Right renal cortex interstitium (tissue), 3 donors: ENCODE results near the gene BICDL2. TPM values are rescaled to one million over a fixed set of nuclear protein-coding genes. Genes with fewer than 3 reads are reported as not detected.
A peak's percentile ranks its signal among the peaks of the same experiment; 100 is the strongest.
"Not testable (repeated sequence)": the region's sequence is repeated elsewhere in the genome, so short reads cannot be mapped to it uniquely, and the experiment has no call there.

ENCODE experiments used
- DNase-seq, 3 donors: peaks; one replicate each; pipeline ENCODE4 v3.0.0-alpha.2; 2013; ENCODE audit warnings: low read depth in 3 of 3, low spot score in 2 of 3
- polyA plus RNA-seq, 3 donors: library from polyadenylated mRNA; unstranded; fragments of 120-200 nt; gene quantifications; one replicate each; pipeline ENCODE4 v1.2.1, GENCODE V29; 2013; ENCODE audit not compliant: insufficient read length in 3 of 3

The BICDL2 gene
- polyA plus RNA-seq, 3 donors: 1.1 to 2.2 (median 1.5) TPM

DNA sequence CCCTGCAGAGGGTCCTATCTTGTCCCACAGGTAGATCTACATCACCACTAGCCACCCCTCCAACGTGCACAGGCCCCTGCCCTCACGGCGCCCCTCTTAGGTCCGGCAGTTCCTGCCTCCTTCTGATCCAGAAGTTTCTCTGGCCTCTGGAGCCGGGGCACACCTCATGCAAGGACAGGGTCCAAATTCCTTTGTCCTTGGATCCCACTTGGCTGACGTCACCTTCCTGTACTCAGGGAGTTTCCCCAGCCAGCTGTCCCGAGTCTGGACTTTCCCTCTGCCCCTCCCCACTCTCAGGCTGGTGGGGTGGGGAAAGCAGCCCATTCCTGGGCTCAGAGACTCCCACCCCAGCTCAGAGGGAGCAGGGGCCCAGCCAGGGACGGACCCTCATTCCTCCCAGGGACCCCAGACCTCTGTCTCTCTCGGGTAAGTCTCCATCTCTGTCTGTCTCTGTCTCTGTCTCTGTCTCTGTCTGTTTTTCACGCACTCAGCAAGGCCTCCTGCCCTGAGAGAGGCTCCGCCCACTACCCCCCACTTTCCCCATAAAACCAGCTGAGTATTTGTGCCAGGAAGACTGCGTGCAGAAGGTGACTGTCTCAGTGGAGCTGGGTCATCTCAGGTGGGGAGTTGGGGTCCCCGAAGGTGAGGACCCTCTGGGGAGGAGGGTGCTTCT is 28.5 kb upstream of the BICDL2 start, which contains the start of gene IL32:
TSS of gene IL32 (plus strand) at position 572 of the 673 bp plus-strand sequence. CDS start 172 bp downstream, outside the sequence.
- no peak for DNase-seq

DNA sequence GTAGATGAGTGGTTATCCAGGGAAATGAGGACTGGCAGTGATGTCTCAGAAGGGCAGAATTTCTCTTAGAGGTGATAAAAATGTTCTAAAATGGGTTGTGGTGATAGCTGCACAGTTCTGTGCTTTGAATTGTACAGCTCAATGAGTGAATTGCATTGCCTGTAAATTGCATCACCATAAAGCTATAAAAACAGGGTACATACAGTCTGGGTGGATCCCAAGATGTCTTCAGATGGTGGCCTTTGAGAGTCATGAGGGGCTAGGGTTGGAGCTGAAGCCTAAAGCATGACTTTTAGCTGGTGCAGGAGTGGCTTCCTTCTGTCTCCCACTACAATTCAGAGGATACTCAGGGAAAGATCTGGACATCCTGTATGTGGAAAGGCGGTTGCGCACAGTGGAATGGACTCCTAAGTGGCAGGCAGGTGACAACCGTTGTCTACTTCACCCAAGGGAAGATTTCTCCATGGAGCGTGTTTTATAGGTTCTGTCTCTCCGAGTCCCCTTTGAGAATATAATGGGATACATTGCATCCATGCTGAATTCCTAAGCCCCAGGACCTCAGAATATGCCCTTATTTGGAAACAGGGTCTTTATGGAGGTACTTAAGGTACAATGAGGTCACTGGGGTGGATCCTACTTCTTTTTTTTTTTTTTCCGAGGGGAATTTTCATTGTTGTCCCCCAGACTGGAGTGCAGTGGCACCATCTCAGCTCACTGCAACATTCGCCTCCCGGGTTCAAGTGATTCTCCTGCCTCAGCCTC is 27.1 kb upstream of the BICDL2 start:
- no peak for DNase-seq

DNA sequence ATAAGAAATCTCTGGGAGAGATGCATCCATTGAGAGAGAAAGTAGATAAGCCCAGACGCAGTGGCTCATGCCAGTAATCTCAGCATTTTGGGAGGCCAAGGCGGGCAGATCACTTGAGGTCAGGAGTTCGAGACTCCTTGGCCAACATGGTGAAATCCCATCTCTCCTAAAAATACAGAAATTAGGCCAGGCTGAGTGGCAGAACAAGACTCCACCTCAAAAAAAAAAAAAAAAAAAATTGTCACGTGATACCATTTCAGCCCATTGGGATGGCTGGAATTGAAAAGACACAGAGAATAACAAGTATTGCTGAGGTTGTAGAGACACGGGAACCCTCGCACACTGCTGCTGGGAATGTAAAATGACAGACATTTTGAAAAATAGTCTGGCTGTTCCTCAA is 25.8 kb upstream of the BICDL2 start:
- DNase-seq: no peak

DNA sequence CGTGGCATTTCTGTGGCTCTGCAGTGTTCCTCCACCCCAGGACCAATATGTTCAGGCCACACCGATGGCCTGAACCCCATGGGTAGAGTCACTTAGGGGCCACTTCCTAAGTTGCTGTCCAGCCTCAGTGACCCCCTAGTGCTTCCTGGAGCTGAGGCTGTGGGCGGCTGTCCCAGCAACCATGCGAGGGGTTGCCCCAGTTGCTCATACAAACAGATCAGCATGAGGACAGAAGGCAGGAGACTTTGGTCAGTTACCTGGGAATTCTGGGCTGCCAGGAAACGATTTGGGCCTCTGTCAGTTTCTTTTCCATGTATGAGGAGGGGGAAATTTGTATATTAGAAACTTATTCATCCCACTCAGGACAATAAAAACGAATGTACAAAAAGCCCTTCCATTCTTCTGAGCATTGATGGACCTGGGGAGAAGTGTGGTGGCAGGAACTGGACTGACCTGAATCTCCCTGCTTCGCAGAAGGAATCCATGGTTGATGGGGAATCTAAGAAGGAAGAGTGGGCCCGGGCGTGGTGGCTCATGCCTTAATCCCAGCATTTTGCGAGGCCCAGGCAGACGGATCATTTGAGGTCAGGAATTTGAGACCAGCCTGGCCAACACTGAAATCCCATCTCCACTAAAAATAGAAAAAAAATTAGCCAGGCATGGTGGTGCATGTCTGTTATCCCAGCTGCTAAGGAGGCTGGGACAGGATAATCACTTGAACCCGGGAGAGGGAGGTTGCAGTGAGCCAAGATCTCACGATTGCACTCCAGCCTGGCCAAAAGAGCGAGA is 23.8 kb upstream of the BICDL2 start:
- no peak for DNase-seq

DNA sequence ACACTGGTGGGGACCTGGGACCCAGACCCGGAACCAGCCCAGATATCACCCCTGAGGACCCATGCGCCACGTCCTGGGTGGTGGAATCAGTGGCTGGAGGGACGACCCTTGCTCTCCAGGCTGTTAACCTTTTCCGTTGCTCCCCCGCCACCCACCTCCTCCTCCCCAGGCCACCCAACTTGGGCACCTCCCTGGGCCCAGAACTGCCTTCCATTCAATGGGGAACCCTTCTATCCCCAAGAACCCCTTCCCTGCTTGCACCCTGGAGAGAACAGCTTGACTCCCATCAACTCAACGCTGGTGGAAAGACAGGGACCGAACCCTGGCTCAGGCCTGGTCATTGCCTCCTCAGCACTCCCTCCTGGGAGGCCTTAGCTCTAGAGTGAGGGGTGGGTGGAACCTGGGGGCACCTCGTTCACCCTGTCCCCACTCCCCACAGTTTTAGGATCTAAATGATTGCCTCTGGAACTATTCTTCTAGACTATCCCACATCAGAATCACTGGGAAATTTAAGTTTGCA is 23.0 kb upstream of the BICDL2 start:
- DNase-seq: no peak

DNA sequence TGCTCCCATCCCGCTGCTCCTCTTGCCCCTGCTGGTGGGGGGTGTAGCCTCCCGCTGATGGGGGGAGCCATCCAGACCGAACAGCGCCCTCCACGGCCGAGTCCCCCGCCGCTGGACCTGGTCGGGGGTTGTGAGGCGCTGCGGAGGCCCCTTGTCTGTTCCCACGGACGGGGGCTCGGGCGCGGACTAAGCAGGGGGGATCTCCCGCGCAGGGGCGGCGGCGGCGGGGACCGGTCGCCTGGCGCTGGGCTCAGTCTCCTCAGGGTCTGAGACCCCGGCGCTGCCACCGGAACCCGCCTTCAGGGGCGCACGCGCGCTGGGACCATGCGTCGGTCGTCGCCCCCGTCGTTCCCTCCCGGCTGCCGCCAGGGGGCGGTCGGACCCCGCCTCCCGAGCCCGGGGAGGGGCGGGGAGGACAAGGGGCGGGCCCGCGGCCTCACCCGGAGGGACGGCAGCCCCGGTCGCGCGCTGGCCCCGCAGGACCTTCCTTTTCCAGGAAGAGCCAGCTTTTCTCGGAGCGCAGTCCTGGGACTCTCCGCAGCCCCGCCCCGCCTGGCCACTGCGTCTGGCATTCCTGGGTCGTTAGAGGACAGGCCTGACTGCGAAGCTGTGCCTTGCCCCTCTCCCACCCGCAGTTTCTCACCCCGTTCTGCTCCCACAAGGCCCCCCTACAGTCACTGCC is 22.4 kb upstream of the BICDL2 start:
- peak; percentile 61 to 79 (median 78) for DNase-seq

DNA sequence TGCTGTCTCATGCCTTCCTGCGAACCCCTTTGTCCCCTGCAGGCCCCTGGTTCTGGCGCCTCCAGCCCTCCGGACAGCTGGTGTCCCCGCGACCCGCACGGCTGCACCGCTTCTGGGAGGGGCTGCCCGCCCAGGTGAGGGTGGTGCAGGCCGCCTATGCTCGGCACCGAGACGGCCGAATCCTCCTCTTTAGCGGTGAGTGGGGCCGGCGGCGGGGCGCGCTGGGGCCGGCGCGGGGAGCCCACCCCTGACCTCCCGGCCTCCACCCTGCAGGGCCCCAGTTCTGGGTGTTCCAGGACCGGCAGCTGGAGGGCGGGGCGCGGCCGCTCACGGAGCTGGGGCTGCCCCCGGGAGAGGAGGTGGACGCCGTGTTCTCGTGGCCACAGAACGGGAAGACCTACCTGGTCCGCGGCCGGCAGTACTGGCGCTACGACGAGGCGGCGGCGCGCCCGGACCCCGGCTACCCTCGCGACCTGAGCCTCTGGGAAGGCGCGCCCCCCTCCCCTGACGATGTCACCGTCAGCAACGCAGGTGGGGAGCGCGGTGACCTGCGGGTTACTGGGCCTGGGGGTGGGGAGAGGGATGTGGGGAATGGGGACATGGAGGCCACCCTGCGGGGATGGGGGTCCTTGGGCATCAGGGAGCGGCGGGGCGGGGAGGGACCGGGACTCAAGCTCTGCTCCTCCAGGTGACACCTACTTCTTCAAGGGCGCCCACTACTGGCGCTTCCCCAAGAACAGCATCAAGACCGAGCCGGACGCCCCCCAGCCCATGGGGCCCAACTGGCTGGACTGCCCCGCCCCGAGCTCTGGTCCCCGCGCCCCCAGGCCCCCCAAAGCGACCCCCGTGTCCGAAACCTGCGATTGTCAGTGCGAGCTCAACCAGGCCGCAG is 21.6 kb upstream of the BICDL2 start:
- peak in 1 of 3 donors; percentile 24 for DNase-seq

DNA sequence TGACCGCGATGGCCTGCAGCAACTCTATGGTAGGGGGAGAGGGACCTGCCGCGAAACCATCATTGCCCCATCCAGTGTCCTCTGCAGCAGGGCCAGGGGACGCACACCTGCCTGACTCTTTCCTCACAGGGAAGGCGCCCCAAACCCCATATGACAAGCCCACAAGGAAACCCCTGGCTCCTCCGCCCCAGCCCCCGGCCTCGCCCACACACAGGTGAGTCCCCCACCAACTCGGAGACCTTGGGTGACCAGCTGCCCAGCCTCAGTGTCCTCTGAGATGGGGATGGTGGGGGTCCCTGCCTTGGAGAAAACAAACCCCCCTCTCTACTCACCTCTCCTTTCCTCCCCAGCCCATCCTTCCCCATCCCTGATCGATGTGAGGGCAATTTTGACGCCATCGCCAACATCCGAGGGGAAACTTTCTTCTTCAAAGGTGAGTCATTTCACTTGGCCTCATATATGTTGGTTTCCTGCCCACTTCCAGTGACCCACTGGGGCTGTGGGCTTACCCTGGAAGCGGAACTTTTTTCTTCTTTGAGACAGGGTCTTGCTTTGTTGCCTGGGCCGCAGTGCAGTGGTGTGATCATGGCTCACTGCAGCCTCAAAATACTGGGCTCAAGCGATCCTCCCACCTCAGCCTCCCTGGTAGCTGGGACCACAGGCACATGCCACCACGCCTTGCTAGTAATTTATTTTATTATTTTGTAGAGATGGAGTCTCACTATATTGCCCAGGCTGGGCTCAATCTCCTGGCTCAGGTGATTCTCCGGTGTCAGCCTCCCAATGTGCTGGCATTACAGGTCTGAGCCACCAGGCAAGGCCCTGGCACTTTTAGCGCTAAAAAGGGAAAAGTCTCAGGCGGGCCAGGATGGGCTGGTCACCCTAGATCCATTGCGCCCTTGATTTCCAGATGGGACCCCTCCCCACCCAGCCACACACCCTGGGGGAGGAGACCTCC is 20.7 kb upstream of the BICDL2 start:
- DNase-seq: no peak

DNA sequence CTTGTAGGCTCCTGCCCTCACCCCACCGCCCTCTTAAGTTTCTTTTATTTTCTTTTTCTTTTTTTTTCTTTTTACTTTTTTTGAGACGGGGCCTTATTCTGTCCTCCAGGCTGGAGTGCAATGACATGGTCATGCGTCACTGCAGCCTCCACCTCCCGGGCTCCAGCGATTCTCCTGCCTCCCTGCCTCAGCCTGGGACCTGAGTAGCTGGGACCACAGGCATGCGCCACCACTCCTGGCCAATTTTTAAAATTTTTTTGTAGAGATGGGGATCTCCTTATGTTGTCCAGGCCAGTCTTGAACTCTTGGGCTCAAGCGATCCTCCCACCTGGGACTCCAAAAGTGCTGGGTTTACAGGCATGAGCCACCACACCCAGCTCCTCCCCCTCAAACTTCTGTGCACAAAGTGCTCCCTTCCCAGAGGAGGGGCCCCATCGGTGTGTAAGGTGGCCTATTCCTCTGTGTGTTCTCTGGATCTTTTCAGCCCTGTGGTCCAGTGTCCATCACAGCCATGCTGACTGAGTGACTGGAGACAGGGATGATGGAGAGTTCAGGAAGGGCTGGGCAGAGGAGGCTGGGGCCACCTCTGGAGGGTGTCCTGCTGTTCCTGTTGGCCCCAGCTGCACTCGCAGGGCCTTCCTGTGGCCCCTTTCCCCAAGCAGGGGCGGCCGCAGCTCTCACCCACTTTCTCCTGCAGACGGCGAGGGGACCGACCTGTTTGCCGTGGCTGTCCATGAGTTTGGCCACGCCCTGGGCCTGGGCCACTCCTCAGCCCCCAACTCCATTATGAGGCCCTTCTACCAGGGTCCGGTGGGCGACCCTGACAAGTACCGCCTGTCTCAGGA is 19.8 kb upstream of the BICDL2 start:
- DNase-seq: no peak

DNA sequence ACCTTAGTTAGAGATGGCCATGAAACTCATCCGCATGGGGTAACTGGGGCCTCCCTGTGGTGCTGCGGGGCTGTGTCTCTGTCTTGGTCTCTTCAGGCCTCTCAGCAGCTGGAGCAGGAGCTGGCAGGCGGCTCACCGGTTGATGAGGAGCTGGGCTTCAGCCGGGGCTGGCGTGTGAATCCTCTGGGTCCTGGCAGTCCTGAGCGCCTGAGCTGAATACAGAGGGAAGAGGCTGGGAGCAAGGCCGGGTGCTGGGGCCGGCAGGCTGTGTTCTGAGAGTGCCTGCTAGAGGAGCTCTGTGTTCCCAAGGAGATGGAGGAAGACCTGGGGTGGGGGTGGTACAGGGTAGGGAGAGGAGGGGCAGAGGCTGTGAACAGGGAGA is 19.0 kb upstream of the BICDL2 start:
- not testable (repeated sequence) for DNase-seq

DNA sequence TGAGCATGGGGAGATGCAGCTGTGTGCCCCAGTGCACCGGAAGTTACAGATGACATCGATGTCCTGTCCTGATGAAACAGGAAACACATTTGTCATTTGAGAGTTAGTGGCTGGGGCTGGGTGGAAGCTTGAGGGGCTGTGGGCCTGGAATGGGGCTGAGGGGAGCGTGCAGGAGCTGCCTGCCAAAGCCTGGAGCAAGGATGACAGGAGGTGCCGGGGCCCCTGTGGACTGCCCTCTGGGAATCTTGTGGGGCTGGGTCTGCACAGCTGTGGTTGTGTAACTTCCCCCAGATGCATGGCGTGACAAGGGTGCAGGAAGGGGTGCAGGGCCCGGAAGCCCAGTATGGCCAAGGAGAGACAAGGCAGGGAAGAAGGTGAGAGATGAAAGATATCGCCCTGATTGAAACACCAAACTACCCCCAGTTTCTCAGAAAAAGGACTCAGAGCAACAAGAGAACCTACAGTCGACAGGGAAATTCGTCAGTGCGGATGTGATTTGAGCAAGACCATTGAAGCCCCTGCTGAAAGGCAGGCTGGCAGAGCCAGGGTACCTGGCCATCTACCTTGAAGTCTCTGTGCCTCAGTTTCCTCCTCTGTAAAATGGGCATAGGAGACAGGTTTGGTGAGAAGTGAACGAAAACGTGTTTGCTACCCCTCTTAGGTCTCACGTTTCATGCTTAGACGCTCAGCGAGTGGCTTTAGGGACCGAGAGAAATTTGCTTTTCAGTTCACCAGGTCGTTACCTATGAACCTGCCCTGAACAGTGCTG is 18.4 kb upstream of the BICDL2 start:
- no peak for DNase-seq

DNA sequence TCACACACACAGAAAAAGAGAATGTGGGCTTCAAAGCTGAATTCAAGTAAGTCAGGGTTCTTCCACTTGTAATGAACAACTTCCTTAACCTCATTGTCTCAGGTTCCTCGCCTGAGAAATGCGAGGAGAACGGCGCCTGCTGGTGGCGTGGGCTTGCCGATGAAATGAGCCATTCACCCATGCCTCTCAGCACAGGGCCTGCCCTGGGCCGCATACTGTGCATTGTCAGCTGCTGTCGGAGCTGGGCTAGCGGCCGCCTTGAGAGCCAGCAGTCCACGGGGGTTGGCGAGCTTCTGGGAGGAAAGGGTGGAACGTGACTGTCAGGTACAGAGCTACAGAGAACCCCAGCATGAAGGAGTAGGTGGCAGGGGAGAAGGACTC is 16.6 kb upstream of the BICDL2 start:
- DNase-seq: not testable (repeated sequence)

DNA sequence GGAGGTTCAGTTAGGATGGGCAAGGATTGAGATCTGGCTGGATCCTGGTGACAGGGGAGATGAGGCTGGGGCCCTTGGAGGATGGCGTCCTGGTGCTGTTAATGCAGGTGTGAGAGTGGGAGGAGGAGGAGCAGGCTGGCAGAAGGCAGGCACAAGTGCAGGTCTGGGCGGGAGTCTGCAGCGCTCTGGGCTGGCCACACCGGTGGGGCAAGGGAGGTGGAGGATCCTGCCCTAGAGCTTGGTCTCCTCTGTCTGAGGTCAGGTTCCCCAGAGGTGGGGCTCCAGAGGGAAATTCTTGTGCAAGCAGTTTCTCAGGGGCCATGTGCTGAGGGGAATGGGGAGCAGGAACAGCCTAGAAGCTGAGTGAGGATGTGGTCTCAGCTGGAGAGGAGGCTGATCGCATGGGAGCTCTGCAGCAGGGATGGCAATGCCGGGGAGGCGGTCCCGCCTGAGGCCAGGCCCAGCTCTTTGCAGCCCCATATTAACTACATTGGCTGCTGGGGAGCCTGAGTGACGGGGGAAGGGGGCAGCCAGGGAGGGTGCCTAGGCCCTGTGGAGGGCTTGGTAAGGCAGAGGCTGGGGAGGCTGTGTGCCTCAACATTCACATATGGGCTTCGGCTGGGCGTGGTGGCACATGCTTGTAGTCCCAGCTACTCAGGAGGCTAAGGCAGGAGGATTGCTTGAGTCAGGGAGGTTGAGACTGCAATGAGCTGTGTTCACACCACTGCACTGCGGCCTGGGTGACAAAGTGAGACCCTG is 16.0 kb upstream of the BICDL2 start:
- DNase-seq: not testable (repeated sequence)

DNA sequence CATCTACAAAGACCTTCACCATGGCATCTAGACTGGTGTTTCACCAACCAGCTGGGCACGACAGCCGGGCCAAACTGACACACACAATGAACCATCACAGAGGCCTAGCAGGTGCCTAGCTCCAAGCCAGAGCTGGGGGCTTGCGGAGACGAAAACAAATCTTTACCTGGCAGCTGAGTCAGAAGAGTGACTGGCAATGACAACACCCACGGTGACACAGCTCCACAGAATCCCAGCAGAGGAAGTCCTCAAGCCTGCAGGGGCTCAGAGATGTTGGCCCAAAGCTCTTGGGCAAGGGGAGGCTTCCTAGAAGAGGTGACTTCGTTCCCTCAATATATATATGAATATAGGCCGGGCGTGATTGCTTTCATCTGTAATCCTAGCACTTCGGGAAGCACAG is 14.8 kb upstream of the BICDL2 start:
- DNase-seq: no peak

DNA sequence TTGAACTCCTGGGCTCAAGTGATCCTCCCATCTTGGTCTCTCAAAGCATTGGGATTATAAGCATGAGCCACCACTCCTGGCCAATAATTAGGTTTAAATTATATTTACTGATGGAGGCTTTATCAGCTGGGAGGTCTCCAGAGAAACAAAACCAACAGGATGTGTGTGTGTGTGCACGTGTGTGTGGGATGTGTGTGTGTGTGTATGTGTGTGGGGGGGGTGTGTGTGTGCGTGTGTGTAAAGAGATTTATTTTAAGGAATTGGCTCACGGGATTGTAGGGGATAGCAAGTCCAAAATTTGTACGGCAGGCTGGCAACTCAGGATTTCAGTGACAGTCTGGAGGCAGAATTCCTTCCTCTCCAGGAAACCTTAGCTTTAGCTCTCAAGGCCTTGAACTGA is 14.3 kb upstream of the BICDL2 start:
- no peak for DNase-seq

DNA sequence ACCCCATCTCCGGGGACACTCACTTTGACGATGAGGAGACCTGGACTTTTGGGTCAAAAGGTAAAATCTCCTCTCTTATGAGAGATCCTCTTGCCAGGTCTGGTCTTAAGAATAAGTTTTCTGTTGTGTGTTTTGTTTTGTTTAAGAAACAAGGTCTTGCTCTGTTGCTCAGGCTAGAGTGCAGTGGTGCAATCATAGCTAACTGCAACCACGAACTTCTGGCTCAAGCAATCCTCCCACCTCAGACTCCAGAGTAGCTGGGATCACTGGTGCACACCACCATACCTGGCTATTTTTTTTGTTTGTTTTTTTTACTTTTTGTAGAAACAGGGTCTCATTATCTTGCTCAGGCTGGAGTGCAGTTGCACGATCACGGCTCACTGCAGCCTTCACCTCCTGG is 13.7 kb upstream of the BICDL2 start:
- no peak for DNase-seq
